Neutrophil (primary cell): Measurements from ENCODE around the gene TRIM72.
"Not testable (repeated sequence)": the region's sequence is repeated elsewhere in the genome, so short reads cannot be mapped to it uniquely, and the experiment has no call there.

Experiments used
- H3K27ac ChIP-seq: fragments of 200-600 bp; sonication (generic); 2 replicates; pipeline ENCODE4 v1.5.1; 2016; ENCODE audit warnings: mild to moderate bottlenecking, moderate library complexity
- H3K27me3 ChIP-seq: fragments of 200-600 bp; sonication (generic); 2 replicates; pipeline ENCODE4 v1.6.0; 2016; ENCODE audit warnings: mild to moderate bottlenecking
- H3K36me3 ChIP-seq: fragments of 200-600 bp; sonication (generic); 2 replicates; pipeline ENCODE4 v1.5.1; 2017
- H3K4me1 ChIP-seq, 2 experiments: fragments of 200-600 bp in 1 of 2; sonication (generic) in 1 of 2; 1 replicate in 1 of 2; 2 replicates in 1 of 2; pipeline versions ENCODE4 v1.5.1 to v1.6.1; 2013 to 2016; ENCODE audit warnings: low read depth in 1 of 2, low read length in 1 of 2, mild to moderate bottlenecking in 1 of 2, moderate library complexity in 1 of 2; ENCODE audit not compliant: control insufficient read depth in 1 of 2, insufficient read depth in 1 of 2
- H3K4me3 ChIP-seq, 2 experiments: fragments of 200-600 bp in 1 of 2; sonication (generic) in 1 of 2; 1 replicate in 1 of 2; 2 replicates in 1 of 2; pipeline ENCODE4 v1.5.1; 2013 to 2016; ENCODE audit warnings: low read depth in 1 of 2, low read length in 1 of 2, mild to moderate bottlenecking in 1 of 2, moderate library complexity in 1 of 2
- H3K9me3 ChIP-seq: fragments of 200-600 bp; sonication (generic); 2 replicates; pipeline ENCODE4 v1.5.1; 2016
- CTCF ChIP-seq: fragments of 200-600 bp; sonication (generic); IDR thresholded peaks from 2 replicates; pipeline ENCODE4 v1.5.1; 2016; ENCODE audit warnings: antibody characterized with exemption

Gene TRIM72

GRCh38 chr16:31213877-31214707 is at the start of gene TRIM72:
Gene TRIM72, plus strand, starts transcription at chr16:31214119. Its CDS starts 620 bp downstream, at chr16:31214739.
- no peak within 1 kb of the TSS for H3K27ac ChIP-seq
- H3K36me3 ChIP-seq = no peaks in the 10 kb centered on the region
- H3K4me3 ChIP-seq = peak within 1 kb of the TSS; percentile 64 to 67
- no peak for TF ChIP-seq CTCF
- H3K27me3 ChIP-seq = peaks cover 74% of the 10 kb centered on the region
- H3K4me1 ChIP-seq = peaks cover 26 to 31% of the 10 kb centered on the region in 2 experiments
- H3K9me3 ChIP-seq = no peaks in the 10 kb centered on the region

- no peaks in the 10 kb centered on the region for H3K9me3 ChIP-seq
- no peak overlapping the region for H3K4me3 ChIP-seq
- H3K36me3 ChIP-seq = no peaks in the 10 kb centered on the region
- H3K27me3 ChIP-seq = no peaks in the 10 kb centered on the region
- no peak for TF ChIP-seq CTCF
- H3K27ac ChIP-seq = no peak overlapping the region
- H3K4me1 ChIP-seq = peaks cover 4 to 10% of the 10 kb centered on the region in 2 experiments
Observed at GRCh38 chr16:31167315-31167714, 46.6 kb upstream of the TRIM72 start.

GRCh38 chr16:31168848-31169247 is 45.1 kb upstream of the TRIM72 start:
- H3K27me3 ChIP-seq = no peaks in the 10 kb centered on the region
- no peaks in the 10 kb centered on the region for H3K36me3 ChIP-seq
- H3K9me3 ChIP-seq = no peaks in the 10 kb centered on the region
- no peak for TF ChIP-seq CTCF
- no peak overlapping the region for H3K27ac ChIP-seq
- no peak overlapping the region for H3K4me3 ChIP-seq
- peaks cover 4 to 10% of the 10 kb centered on the region in 2 experiments for H3K4me1 ChIP-seq

- H3K4me3 ChIP-seq, H3K27me3 ChIP-seq, H3K27ac ChIP-seq, H3K36me3 ChIP-seq, H3K9me3 ChIP-seq, H3K4me1 ChIP-seq: not testable (repeated sequence)
Observed at GRCh38 chr16:31170048-31170447, 43.9 kb upstream of the TRIM72 start.

- Histone ChIP-seq H3K4me3 (no peak overlapping the region), H3K27ac (no peak overlapping the region), H3K4me1 (peaks cover 25 to 28% of the 10 kb centered on the region in 2 experiments), H3K27me3 (no peaks in the 10 kb centered on the region), H3K36me3 (peaks cover 2% of the 10 kb centered on the region), H3K9me3 (no peaks in the 10 kb centered on the region)
- no peak for TF ChIP-seq CTCF
Observed at GRCh38 chr16:31177136-31177535, 36.8 kb upstream of the TRIM72 start.

GRCh38 chr16:31179219-31179746 is 34.6 kb upstream of the TRIM72 start:
- peaks cover 35 to 40% of the 10 kb centered on the region in 2 experiments for H3K4me1 ChIP-seq
- no peak for TF ChIP-seq CTCF

More at GRCh38 chr16:31179219-31179746, 34.6 kb upstream of the TRIM72 start:
- H3K4me3 ChIP-seq = peak overlapping the region; percentile 94 to 96
- no peaks in the 10 kb centered on the region for H3K9me3 ChIP-seq
- H3K27ac ChIP-seq = peak overlapping the region; percentile 93
- no peaks in the 10 kb centered on the region for H3K27me3 ChIP-seq
- peaks cover 23% of the 10 kb centered on the region for H3K36me3 ChIP-seq
